HEK293 (cell line): ENCODE data around the gene TOP2A.

Source experiments
- CTCF ChIA-PET: fragments of 350-600 bp; formaldehyde crosslinking; extraction: SDS; loops from one replicate; lab custom pipeline; 2021; ENCODE audit warnings: antibody characterized with exemption; lab: Yijun Ruan, JAX
- POLR2A ChIA-PET: fragments of 300-600 bp; formaldehyde crosslinking; extraction: SDS; loops from one replicate; lab custom pipeline; 2020; ENCODE audit warnings: antibody characterized with exemption, inconsistent platforms; lab: Yijun Ruan, JAX
- H3K27ac ChIP-seq: fragments of 200-500 bp; sonication (Bioruptor generic); 2 replicates; pipeline ENCODE4 v1.5.1; 2014; ENCODE audit warnings: low read depth, low read length, control low read depth, inconsistent platforms; ENCODE audit errors: extremely low read depth
- H3K36me3 ChIP-seq, 2 experiments: fragments of 200-500 bp in 1 of 2; sonication (Bioruptor generic) in 1 of 2; 1 replicate in 1 of 2; 2 replicates in 1 of 2; pipeline ENCODE4 v1.5.1; 2014 to 2017; ENCODE audit warnings: inconsistent platforms in 2 of 2, low read length in 2 of 2; ENCODE audit not compliant: control insufficient read depth in 2 of 2, insufficient read depth in 1 of 2
- H3K4me1 ChIP-seq: fragments of 200-500 bp; sonication (Bioruptor generic); 2 replicates; pipeline ENCODE4 v1.5.1; 2014; ENCODE audit warnings: mild to moderate bottlenecking, low read length, inconsistent platforms; ENCODE audit not compliant: control insufficient read depth, insufficient read depth
- H3K4me3 ChIP-seq: 2 replicates; pipeline ENCODE4 v1.5.1; 2011; ENCODE audit warnings: low read depth, mild to moderate bottlenecking, control low read depth, low read length, moderate library complexity
- H3K9me3 ChIP-seq: fragments of 200-500 bp; sonication (Bioruptor generic); 2 replicates; pipeline ENCODE4 v1.5.1; 2014; ENCODE audit warnings: low read depth, low read length, inconsistent platforms; ENCODE audit not compliant: control insufficient read depth, insufficient read depth
- GLI2 ChIP-seq: fragments of 450-650 bp; formaldehyde crosslinking; IDR thresholded peaks from 2 replicates; pipeline ENCODE4; 2017; ENCODE audit warnings: missing biosample characterization, missing genetic modification characterization, low read depth, borderline replicate concordance
- MZF1 ChIP-seq: fragments of 450-650 bp; formaldehyde crosslinking; IDR thresholded peaks from 2 replicates; pipeline ENCODE4 v1.5.1; 2017; ENCODE audit warnings: missing biosample characterization, missing genetic modification characterization, borderline replicate concordance
- OSR2 ChIP-seq: fragments of 450-650 bp; formaldehyde crosslinking; IDR thresholded peaks from 2 replicates; pipeline ENCODE4 v1.5.1; 2016; ENCODE audit warnings: missing biosample characterization, missing genetic modification characterization
- RBAK ChIP-seq: fragments of 450-650 bp; formaldehyde crosslinking; IDR thresholded peaks from 2 replicates; pipeline ENCODE4 v1.5.1; 2016; ENCODE audit warnings: missing biosample characterization, missing genetic modification characterization
- TCF7L2 ChIP-seq: IDR thresholded peaks from 2 replicates; pipeline ENCODE4 v1.6.1; 2011; ENCODE audit warnings: low read depth, mild to moderate bottlenecking, inconsistent platforms, low read length, moderate library complexity, borderline replicate concordance
- TRIM28 ChIP-seq: IDR thresholded peaks from 2 replicates; pipeline ENCODE4 v1.6.1; 2011; ENCODE audit warnings: low read length, control low read depth, borderline replicate concordance
- WT1 ChIP-seq: fragments of 450-650 bp; formaldehyde crosslinking; IDR thresholded peaks from 2 replicates; pipeline ENCODE4 v1.5.1; 2016; ENCODE audit warnings: missing biosample characterization, missing genetic modification characterization
- ZBTB11 ChIP-seq: fragments of 450-650 bp; formaldehyde crosslinking; conservative IDR thresholded peaks from 2 replicates; pipeline ENCODE4 v1.5.1; 2016; ENCODE audit warnings: low read depth, missing biosample characterization, missing genetic modification characterization
- ZNF223 ChIP-seq: fragments of 450-650 bp; formaldehyde crosslinking; IDR thresholded peaks from 2 replicates; pipeline ENCODE4 v1.5.1; 2016; ENCODE audit warnings: missing biosample characterization, missing genetic modification characterization
- ZNF292 ChIP-seq: fragments of 450-650 bp; formaldehyde crosslinking; IDR thresholded peaks from 2 replicates; pipeline ENCODE4 v1.5.1; 2016; ENCODE audit warnings: low read depth, missing biosample characterization, missing genetic modification characterization, borderline replicate concordance
- ZNF324 ChIP-seq: fragments of 450-650 bp; formaldehyde crosslinking; IDR thresholded peaks from 2 replicates; pipeline ENCODE4 v1.5.1; 2016; ENCODE audit warnings: missing biosample characterization, missing genetic modification characterization
- ZNF394 ChIP-seq: fragments of 450-650 bp; formaldehyde crosslinking; IDR thresholded peaks from 2 replicates; pipeline ENCODE4 v1.5.1; 2016; ENCODE audit warnings: missing biosample characterization, missing genetic modification characterization, mild to moderate bottlenecking, moderate library complexity, borderline replicate concordance
- ZNF398 ChIP-seq: fragments of 450-650 bp; formaldehyde crosslinking; IDR thresholded peaks from 2 replicates; pipeline ENCODE4 v1.5.1; 2017; ENCODE audit warnings: missing biosample characterization, missing genetic modification characterization
- ZNF473 ChIP-seq: fragments of 450-650 bp; formaldehyde crosslinking; IDR thresholded peaks from 2 replicates; pipeline ENCODE4 v1.5.1; 2017; ENCODE audit warnings: missing biosample characterization, missing genetic modification characterization
- ZNF514 ChIP-seq: fragments of 450-650 bp; formaldehyde crosslinking; IDR thresholded peaks from 2 replicates; pipeline ENCODE4 v1.5.1; 2016; ENCODE audit warnings: missing biosample characterization, missing genetic modification characterization
- ZNF518A ChIP-seq: fragments of 450-650 bp; formaldehyde crosslinking; conservative IDR thresholded peaks from 2 replicates; pipeline ENCODE4 v1.5.1; 2016; ENCODE audit warnings: low read depth, missing biosample characterization, missing genetic modification characterization
- ZNF530 ChIP-seq: fragments of 450-650 bp; formaldehyde crosslinking; IDR thresholded peaks from 2 replicates; pipeline ENCODE4 v1.5.1; 2016; ENCODE audit warnings: low read depth, missing biosample characterization, missing genetic modification characterization
- ZNF549 ChIP-seq: fragments of 450-650 bp; IDR thresholded peaks from 2 replicates; pipeline ENCODE4 v1.5.1; 2018; ENCODE audit warnings: missing biosample characterization, missing genetic modification characterization, mild to moderate bottlenecking, inconsistent platforms, moderate library complexity
- ZNF585B ChIP-seq: fragments of 450-650 bp; formaldehyde crosslinking; IDR thresholded peaks from 2 replicates; pipeline ENCODE4 v1.5.1; 2016; ENCODE audit warnings: missing biosample characterization, missing genetic modification characterization
- ZNF707 ChIP-seq: fragments of 450-650 bp; formaldehyde crosslinking; IDR thresholded peaks from 2 replicates; pipeline ENCODE4 v1.5.1; 2016; ENCODE audit warnings: missing biosample characterization, missing genetic modification characterization
- ZNF747 ChIP-seq: fragments of 450-650 bp; formaldehyde crosslinking; IDR thresholded peaks from 2 replicates; pipeline ENCODE4 v1.5.1; 2016; ENCODE audit warnings: missing biosample characterization, missing genetic modification characterization
- ZNF776 ChIP-seq: fragments of 450-650 bp; formaldehyde crosslinking; IDR thresholded peaks from 2 replicates; pipeline ENCODE4 v1.5.0; 2017; ENCODE audit warnings: missing biosample characterization, missing genetic modification characterization, borderline replicate concordance
- ZNF777 ChIP-seq: fragments of 450-650 bp; formaldehyde crosslinking; IDR thresholded peaks from 2 replicates; pipeline ENCODE4 v1.5.1; 2017; ENCODE audit warnings: missing biosample characterization, missing genetic modification characterization, borderline replicate concordance
- ZNF830 ChIP-seq: fragments of 450-650 bp; IDR thresholded peaks from 2 replicates; pipeline ENCODE4 v1.5.0; 2018; ENCODE audit warnings: missing biosample characterization, missing genetic modification characterization, low read depth, mild to moderate bottlenecking, moderate library complexity

TOP2A gene

DNA sequence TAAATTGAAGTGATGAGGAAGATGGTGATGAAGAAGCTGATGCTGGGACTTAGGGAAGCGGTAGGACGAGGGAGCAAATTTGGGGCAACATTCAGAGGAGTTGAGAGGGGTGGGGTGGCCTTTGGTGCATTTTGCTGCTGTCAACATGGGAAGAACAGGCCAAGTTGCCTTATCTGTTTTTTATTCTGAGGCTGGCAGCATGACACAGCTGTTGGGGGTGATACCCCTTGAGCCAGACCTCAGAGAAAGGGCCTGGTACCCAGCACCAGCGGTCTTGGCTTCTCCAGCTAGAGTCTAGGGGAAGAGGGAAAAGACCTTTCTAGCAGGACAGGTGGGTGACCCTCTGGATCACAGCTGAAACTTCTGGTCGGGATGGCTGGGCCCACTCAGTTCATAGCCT is 30.1 kb upstream of the TOP2A start:
- Histone ChIP-seq H3K4me3 (no peak overlapping the region), H3K27ac (no peak overlapping the region), H3K4me1 (no peaks in the 10 kb centered on the region; the same call in 1 of the 2 replicates), H3K36me3 (no peaks in the 10 kb centered on the region), H3K9me3 (no peaks in the 10 kb centered on the region)
- CTCF ChIA-PET: interaction anchor here (0.5 to 7.2 kb wide), 12 partner anchors 8 to 132 kb away, joined by 3 to 58 read pairs (median 5); no protein-coding TSS in a partner anchor
- POLR2A ChIA-PET: interaction anchor here (1.2 kb wide), 1 partner anchor 30 kb away, joined by 4 read pairs; the partner anchor contains the start of gene TOP2A
- TF ChIP-seq ZNF830 (tag by site-specific recombination): no peak
- no peak for TF ChIP-seq ZNF473 (tag by site-specific recombination)
- TF ChIP-seq ZNF518A (tag by site-specific recombination): no peak
- TF ChIP-seq ZNF514: no peak
- no peak for TF ChIP-seq ZNF707 (tag by site-specific recombination)
- TF ChIP-seq ZNF292 (tag by site-specific recombination): no peak
- TF ChIP-seq ZNF777: no peak
- no peak for TF ChIP-seq ZNF776 (tag by site-specific recombination)
- no peak for TF ChIP-seq MZF1
- TF ChIP-seq ZBTB11 (tag by site-specific recombination): no peak
- no peak for TF ChIP-seq ZNF398 (tag by site-specific recombination)
- no peak for TF ChIP-seq TCF7L2
- TF ChIP-seq RBAK (tag by site-specific recombination): no peak

- no peaks in the 10 kb centered on the region; the same call in 1 of the 2 replicates for H3K4me1 ChIP-seq
- TF ChIP-seq WT1 (tag by site-specific recombination) (no peak), ZNF394 (tag by site-specific recombination) (no peak), ZNF549 (no peak), ZNF223 (tag by site-specific recombination) (no peak), GLI2 (tag by site-specific recombination) (no peak), ZNF530 (tag by site-specific recombination) (no peak), TRIM28 (no peak), ZNF324 (tag by site-specific recombination) (no peak), OSR2 (no peak), ZNF585B (tag by site-specific recombination) (no peak), ZNF747 (tag by site-specific recombination) (no peak)
- TF ChIP-seq, all 188 proteins: peak for 0
- H3K27ac ChIP-seq: no peak overlapping the region
- CTCF ChIA-PET: interaction anchor here (0.5 to 7.2 kb wide), 9 partner anchors 8 to 113 kb away, joined by 3 to 58 read pairs (median 5); no protein-coding TSS in a partner anchor
- no peaks in the 10 kb centered on the region for H3K36me3 ChIP-seq
- POLR2A ChIA-PET: interaction anchor here (1.2 to 1.3 kb wide), 2 partner anchors 29 to 85 kb away, joined by 3 to 4 read pairs; partner anchors contain the start of gene TOP2A
- H3K4me3 ChIP-seq: no peak overlapping the region
- H3K9me3 ChIP-seq: no peaks in the 10 kb centered on the region
Observed at GRCh38 chr17:40447148-40447644, 29.5 kb upstream of the TOP2A start.
